HCT116 (cell line): ENCODE results near the gene RPH3AL. TPM values are rescaled to one million over a fixed set of nuclear protein-coding genes. Genes with fewer than 3 reads are reported as not detected.

Source experiments
- ATAC-seq: fragments of 200-7000 bp; cut with Tn5 transposase; 2 replicates; pipeline ENCODE4 v1.9.1; 2020; ENCODE audit warnings: mild to moderate bottlenecking, moderate library complexity
- BruUV-seq: library from RNA; stranded (reverse); fragments of 400-500 nt; replicated peaks from 2 replicates; lab custom pipeline; 2021; lab: Mats Ljungman, UMichigan
- CTCF ChIA-PET: fragments of 300-600 bp; sonication (Branson Sonifier 250); formaldehyde crosslinking; loops from one replicate; lab custom pipeline; 2021; ENCODE audit warnings: antibody characterized with exemption; lab: Charles Lee
- POLR2A ChIA-PET: fragments of 300-600, 350-600 bp; sonication (Branson Sonifier 250); formaldehyde crosslinking; loops from one replicate; lab custom pipeline; 2021; ENCODE audit warnings: antibody characterized with exemption; lab: Charles Lee
- RAD21 ChIA-PET, 2 experiments: fragments of 300-600 bp; sonication (Branson Sonifier 250); formaldehyde crosslinking; loops; one replicate each; lab custom pipeline; 2023; ENCODE audit warnings: low total read pairs in 2 of 2; ENCODE audit not compliant: uncharacterized antibody in 2 of 2, unreplicated experiment in 2 of 2, low non-redundant PET in 1 of 2; lab: Charles Lee
- DNase-seq: peaks from one replicate; pipeline ENCODE4 v3.0.0-alpha.2; 2010; ENCODE audit warnings: low read depth, low spot score
- H2AFZ ChIP-seq: fragments of 200-600 bp; shearing (Covaris generic), sonication (generic); 2 replicates; pipeline ENCODE4 v1.6.1; 2017; ENCODE audit warnings: low read depth, mixed run types, mixed read lengths, antibody characterized with exemption, low read length; ENCODE audit not compliant: poor library complexity, severe bottlenecking
- H3K27ac ChIP-seq: 2 replicates; pipeline ENCODE4 v1.5.1; 2012; ENCODE audit warnings: low read depth, low read length
- H3K27me3 ChIP-seq: fragments of 200-600 bp; sonication (generic); 2 replicates; pipeline ENCODE4 v1.6.1; 2016; ENCODE audit warnings: mixed run types, low read length, mixed read lengths; ENCODE audit not compliant: insufficient read depth
- H3K36me3 ChIP-seq, 2 experiments: fragments of 200-500 bp in 1 of 2; fragments of 200-600 bp in 1 of 2; sonication (Bioruptor generic) in 1 of 2; sonication (generic) in 1 of 2; 2 replicates each; pipeline versions ENCODE4 v1.5.1 to v1.6.1; 2014 to 2016; ENCODE audit warnings: low read length in 2 of 2, inconsistent platforms in 1 of 2, mixed read lengths in 1 of 2, mixed run types in 1 of 2; ENCODE audit not compliant: insufficient read depth in 2 of 2, control insufficient read depth in 1 of 2
- H3K4me1 ChIP-seq, 2 experiments: fragments of 200-600 bp in 1 of 2; sonication (generic) in 1 of 2; 2 replicates each; pipeline versions ENCODE4 v1.5.1 to v1.6.1; 2012 to 2017; ENCODE audit warnings: low read length in 2 of 2, inconsistent platforms in 1 of 2, mild to moderate bottlenecking in 1 of 2, mixed read lengths in 1 of 2, mixed run types in 1 of 2, moderate library complexity in 1 of 2; ENCODE audit not compliant: insufficient read depth in 2 of 2, control insufficient read depth in 1 of 2
- H3K4me2 ChIP-seq: fragments of 200-600 bp; sonication (generic); 2 replicates; pipeline ENCODE4 v1.6.1; 2017; ENCODE audit warnings: mixed run types, low read length, mixed read lengths
- H3K4me3 ChIP-seq, 2 experiments: fragments of 200-600 bp in 1 of 2; sonication (generic) in 1 of 2; replicated peaks in 1 of 2; 2 replicates each; pipeline ENCODE4 v1.5.1; 2011 to 2016; ENCODE audit warnings: low read length in 2 of 2, control low read depth in 1 of 2, low read depth in 1 of 2, mild to moderate bottlenecking in 1 of 2, mixed read lengths in 1 of 2, mixed run types in 1 of 2
- H3K79me2 ChIP-seq: fragments of 200-600 bp; sonication (generic); 2 replicates; pipeline ENCODE4 v1.6.1; 2017; ENCODE audit warnings: mild to moderate bottlenecking, mixed run types, low read length, moderate library complexity, mixed read lengths; ENCODE audit not compliant: insufficient read depth
- H3K9ac ChIP-seq: fragments of 200-600 bp; sonication (generic); 2 replicates; pipeline ENCODE4 v1.6.1; 2016; ENCODE audit warnings: low read length, mixed read lengths
- H3K9me2 ChIP-seq: fragments of 200-600 bp; sonication (generic), shearing (Covaris generic); 2 replicates; pipeline ENCODE4 v1.6.1; 2017; ENCODE audit warnings: mixed run types, mild to moderate bottlenecking, moderate library complexity; ENCODE audit not compliant: insufficient read depth
- H3K9me3 ChIP-seq, 2 experiments: fragments of 200-500 bp in 1 of 2; fragments of 200-600 bp in 1 of 2; sonication (Bioruptor generic) in 1 of 2; sonication (generic) in 1 of 2; 2 replicates each; pipeline ENCODE4 v1.6.1; 2014 to 2017; ENCODE audit warnings: low read length in 2 of 2, mixed read lengths in 2 of 2, inconsistent platforms in 1 of 2, low read depth in 1 of 2, mild to moderate bottlenecking in 1 of 2, mixed run types in 1 of 2, moderate library complexity in 1 of 2; ENCODE audit not compliant: control insufficient read depth in 1 of 2, insufficient read depth in 1 of 2
- H4K20me1 ChIP-seq: fragments of 200-600 bp; sonication (generic), shearing (Covaris generic); 2 replicates; pipeline ENCODE4 v1.6.1; 2017; ENCODE audit warnings: mixed run types, mild to moderate bottlenecking, moderate library complexity; ENCODE audit not compliant: insufficient read depth
- ATF3 ChIP-seq: IDR thresholded peaks from 2 replicates; pipeline ENCODE4 v1.6.1; 2012
- CBX3 ChIP-seq: IDR thresholded peaks from 2 replicates; pipeline ENCODE4 v1.6.1; 2012; ENCODE audit warnings: low read depth
- CEBPB ChIP-seq: IDR thresholded peaks from 2 replicates; pipeline ENCODE4 v1.6.1; 2012; ENCODE audit warnings: low read depth
- EZH2 ChIP-seq: fragments of 200-600 bp; sonication (generic); IDR thresholded peaks from 2 replicates; pipeline ENCODE4 v1.6.1; 2017; ENCODE audit warnings: antibody characterized with exemption, mixed run types
- EZH2phosphoT487 ChIP-seq: fragments of 200-600 bp; IDR thresholded peaks from 2 replicates; pipeline ENCODE4 v1.6.1; 2018; ENCODE audit warnings: antibody characterized with exemption, borderline replicate concordance
- FOSL1 ChIP-seq: IDR thresholded peaks from 2 replicates; pipeline ENCODE4 v1.6.1; 2012; ENCODE audit warnings: low read depth
- MAX ChIP-seq: IDR thresholded peaks from 2 replicates; pipeline ENCODE4 v1.6.1; 2012
- POLR2A ChIP-seq: IDR thresholded peaks from 2 replicates; pipeline ENCODE4 v1.7.0; 2011; ENCODE audit warnings: borderline replicate concordance; ENCODE audit not compliant: insufficient read depth, insufficient read length; ENCODE audit errors: extremely low read depth
- RAD21 ChIP-seq: IDR thresholded peaks from 2 replicates; pipeline ENCODE4 v1.6.1; 2012; ENCODE audit warnings: low read depth, mild to moderate bottlenecking
- SIN3A ChIP-seq: IDR thresholded peaks from 2 replicates; pipeline ENCODE4 v1.6.1; 2012; ENCODE audit warnings: low read depth
- SRF ChIP-seq: IDR thresholded peaks from 2 replicates; pipeline ENCODE4 v1.6.1; 2012; ENCODE audit warnings: low read depth
- TCF7L2 ChIP-seq: IDR thresholded peaks from 2 replicates; pipeline ENCODE4 v1.7.0; 2011; ENCODE audit warnings: borderline replicate concordance, inconsistent platforms; ENCODE audit not compliant: insufficient read depth, insufficient read length; ENCODE audit errors: extremely low read depth
- YY1 ChIP-seq: IDR thresholded peaks from 2 replicates; pipeline ENCODE4 v1.6.1; 2011; ENCODE audit warnings: low read length, low read depth, moderate library complexity, mild to moderate bottlenecking; ENCODE audit not compliant: insufficient replicate concordance; ENCODE audit errors: extremely low read depth
- ZFX ChIP-seq: fragments of 450-650 bp; IDR thresholded peaks from 2 replicates; pipeline ENCODE4 v1.6.1; 2017
- intact Hi-C: fragments of 100-400 bp; cut with micrococcal nuclease; formaldehyde crosslinking; loops from 2 replicates; pipeline ENCODE4 v1.10.0; 2022
- total RNA-seq: library from RNA; stranded (reverse); gene quantifications from one replicate; pipeline ENCODE4 v1.2.1, GENCODE V29; 2021; ENCODE audit not compliant: unreplicated experiment

Gene RPH3AL
- total RNA-seq, 1 experiment from 2014 or later: 17.0 TPM

DNA sequence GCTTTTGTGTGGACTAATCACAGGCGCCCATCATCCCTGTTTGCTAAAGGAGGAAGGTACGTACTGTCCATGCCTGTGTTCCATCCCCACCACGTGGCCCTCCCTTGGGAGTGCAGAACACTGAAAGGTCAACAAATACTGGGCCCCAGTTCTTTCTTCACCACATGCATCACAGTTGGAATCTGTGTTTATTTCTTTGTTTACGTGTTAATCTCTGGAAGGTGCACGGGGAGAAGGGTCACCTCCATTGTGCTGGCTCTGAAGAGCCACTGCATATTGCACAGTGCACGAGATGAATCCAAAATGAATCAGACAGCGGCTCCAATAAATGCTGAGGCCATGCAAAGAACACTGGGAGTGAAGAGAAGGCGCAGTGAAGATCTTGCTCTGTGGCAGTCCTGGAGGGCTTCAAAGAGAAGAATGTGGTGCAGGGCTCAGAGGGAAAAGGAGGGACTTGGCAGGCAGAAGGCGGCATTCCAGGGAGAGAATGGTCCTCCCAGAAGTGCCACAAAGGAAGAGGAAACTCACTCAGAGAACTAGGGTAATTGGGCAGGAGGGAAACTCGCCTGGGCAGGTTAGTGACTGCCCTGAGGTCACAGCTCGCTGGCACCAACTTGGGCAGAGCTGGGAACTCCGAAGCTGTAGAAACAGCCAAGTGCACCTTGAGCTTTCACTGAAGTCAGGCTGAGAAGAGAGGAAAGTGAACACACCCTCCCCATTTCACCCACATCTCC, 3.7 kb downstream of the RPH3AL start:
- intact Hi-C loops: no loop called here
- no peaks in the 10 kb centered on the region for H3K9me2 ChIP-seq
- ATAC-seq (no peak), DNase-seq (no peak)
- BruUV-seq: no TSS peak
- POLR2A ChIA-PET: no interaction called here
- no peaks in the 10 kb centered on the region for H3K9me3 ChIP-seq
- H3K9ac ChIP-seq: no peak overlapping the region
- CTCF ChIA-PET: no interaction called here
- no peak overlapping the region for H3K27ac ChIP-seq
- no peak overlapping the region for H3K4me2 ChIP-seq
- no peak overlapping the region for H2AFZ ChIP-seq
- H3K36me3 ChIP-seq: no peaks in the 10 kb centered on the region
- peaks cover 13 to 41% of the 10 kb centered on the region in 2 experiments for H3K4me1 ChIP-seq
- RAD21 ChIA-PET: no interaction called here
- no peaks in the 10 kb centered on the region for H3K79me2 ChIP-seq
- no peaks in the 10 kb centered on the region for H4K20me1 ChIP-seq
- TF ChIP-seq ZFX (no peak), RAD21 (no peak), EZH2 (no peak), MAX (no peak), FOSL1 (no peak), CBX3 (no peak), EZH2phosphoT487 (no peak), SRF (no peak), ATF3 (no peak), SIN3A (no peak)
- no peaks in the 10 kb centered on the region for H3K27me3 ChIP-seq
- no peak overlapping the region for H3K4me3 ChIP-seq

DNA sequence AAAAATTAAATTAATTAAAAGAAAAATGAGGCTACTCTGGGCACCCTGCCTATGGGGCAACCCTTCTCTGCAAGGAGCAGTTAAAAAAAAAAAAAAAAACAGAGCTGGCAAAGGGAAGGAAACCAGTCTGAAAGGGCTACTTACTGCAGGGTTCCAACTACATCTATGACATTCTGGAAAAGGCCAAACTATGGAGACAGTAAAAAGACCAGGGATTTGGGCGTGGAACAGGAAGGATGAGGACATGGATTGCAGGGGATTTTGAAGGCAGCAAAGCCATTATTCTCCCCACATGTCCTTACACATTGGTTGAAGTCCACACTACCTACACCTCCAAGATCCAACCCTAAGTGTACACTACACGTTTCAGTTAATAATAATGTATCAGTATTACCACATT, 4.6 kb downstream of the RPH3AL start:
- Histone ChIP-seq H3K9me3 (no peaks in the 10 kb centered on the region), H2AFZ (no peak overlapping the region), H3K4me3 (no peak overlapping the region), H3K27me3 (no peaks in the 10 kb centered on the region), H4K20me1 (no peaks in the 10 kb centered on the region), H3K9ac (no peak overlapping the region), H3K79me2 (no peaks in the 10 kb centered on the region), H3K27ac (no peak overlapping the region), H3K4me1 (peaks cover 13 to 35% of the 10 kb centered on the region in 2 experiments), H3K4me2 (no peak overlapping the region), H3K36me3 (no peaks in the 10 kb centered on the region), H3K9me2 (no peaks in the 10 kb centered on the region)
- ATAC-seq (no peak), DNase-seq (no peak)
- BruUV-seq: no TSS peak
- intact Hi-C loops: no loop called here
- ChIA-PET RAD21 (no interaction called here), CTCF (no interaction called here), POLR2A (no interaction called here)
- TF ChIP-seq TCF7L2 (no peak), FOSL1 (no peak), POLR2A (no peak), CEBPB (no peak), YY1 (no peak)
